ENCODE data around the gene ASB15.
A peak's percentile ranks its signal among the peaks of the same experiment; 100 is the strongest.

ASB15 gene

GRCh38 chr7:123665157-123665556 lies 63.5 kb downstream of the ASB15 start:
- TF ChIP-seq CTCF (IDR thresholded peaks at IDR 0.05; ENCODE audit: low read depth, low read length), result no peak
- no peak for DNase-seq (ENCODE audit: low read depth in 2 of 2)
- no peak overlapping the region for H3K4me3 ChIP-seq (replicated peaks in 1 of 2; ENCODE audit: low read depth in 2 of 2, low read length in 2 of 2)

- TF ChIP-seq CTCF (IDR thresholded peaks at IDR 0.05; ENCODE audit: low read depth, low read length), result no peak
- no peak overlapping the region for H3K4me3 ChIP-seq (replicated peaks in 1 of 2; ENCODE audit: low read depth in 2 of 2, low read length in 2 of 2)
- DNase-seq (ENCODE audit: low read depth in 2 of 2), result peak in 1 of 2 donors; percentile 22
These were observed 64.3 kb downstream of the ASB15 start for GRCh38 chr7:123665896-123666295.

- no peak for DNase-seq (ENCODE audit: low read depth in 2 of 2)
- H3K4me3 ChIP-seq (replicated peaks in 1 of 2; ENCODE audit: low read depth in 2 of 2, low read length in 2 of 2), result no peak overlapping the region
- no peak for TF ChIP-seq CTCF (IDR thresholded peaks at IDR 0.05; ENCODE audit: low read depth, low read length)
These were observed 64.9 kb downstream of the ASB15 start for GRCh38 chr7:123666492-123666891.

- no peak for DNase-seq (ENCODE audit: low read depth in 2 of 2)
- no peak overlapping the region for H3K4me3 ChIP-seq (replicated peaks in 1 of 2; ENCODE audit: low read depth in 2 of 2, low read length in 2 of 2)
These were observed 67.9 kb downstream of the ASB15 start for GRCh38 chr7:123669485-123669884.

GRCh38 chr7:123673137-123673732 lies 71.6 kb downstream of the ASB15 start:
- no peak for DNase-seq (ENCODE audit: low read depth in 2 of 2)
- TF ChIP-seq CTCF (IDR thresholded peaks at IDR 0.05; ENCODE audit: low read depth, low read length), result no peak
- no peak overlapping the region for H3K4me3 ChIP-seq (replicated peaks in 1 of 2; ENCODE audit: low read depth in 2 of 2, low read length in 2 of 2)

More at GRCh38 chr7:123669485-123669884, 67.9 kb downstream of the ASB15 start:
- no peak for TF ChIP-seq CTCF (IDR thresholded peaks at IDR 0.05; ENCODE audit: low read depth, low read length)

GRCh38 chr7:123673752-123674398 lies 72.3 kb downstream of the ASB15 start:
- DNase-seq (ENCODE audit: low read depth in 2 of 2), result no peak
- no peak for TF ChIP-seq CTCF (IDR thresholded peaks at IDR 0.05; ENCODE audit: low read depth, low read length)
- no peak overlapping the region for H3K4me3 ChIP-seq (replicated peaks in 1 of 2; ENCODE audit: low read depth in 2 of 2, low read length in 2 of 2)
